Pancreas (tissue), 10 donors: Measurements from ENCODE around the gene SSBP4. TPM values are rescaled to one million over a fixed set of nuclear protein-coding genes. Genes with fewer than 3 reads are reported as not detected.

Experiments
- ATAC-seq, 4 donors: fragments of 200-7000 bp; cut with Tn5 transposase; one replicate each; pipeline versions ENCODE4 v1.8.0 to v1.9.1; 2020; ENCODE audit warnings: mild to moderate bottlenecking in 4 of 4, moderate library complexity in 4 of 4
- DNase-seq, 6 donors: peaks; one replicate each; pipeline ENCODE4 v3.0.0-alpha.2; 2020
- FAIRE-seq: peaks from 2 replicates; lab custom pipeline; 2012; peaks lifted over from hg19 to GRCh38; lab: Jason Lieb, UNC
- H3K27ac ChIP-seq, 4 donors: fragments of 200-600 bp; sonication (generic); 1 replicate in 3 of 4; 2 replicates in 1 of 4; pipeline versions ENCODE4 v1.5.0 to v1.8.0; 2020
- H3K27me3 ChIP-seq, 4 donors: fragments of 200-600 bp; one replicate each; pipeline ENCODE4 v1.8.0; 2021
- H3K36me3 ChIP-seq, 3 donors: fragments of 200-600 bp; sonication (generic) in 1 of 3; one replicate each; pipeline versions ENCODE4 v1.5.0 to v1.8.0; 2020 to 2021
- H3K4me1 ChIP-seq, 3 donors: fragments of 200-600 bp; one replicate each; pipeline ENCODE4 v1.8.0; 2021
- H3K4me3 ChIP-seq, 4 donors: fragments of 200-600 bp; sonication (generic) in 2 of 4; one replicate each; pipeline versions ENCODE4 v1.5.0 to v1.8.0; 2020 to 2021
- H3K9me3 ChIP-seq, 4 donors: fragments of 200-600 bp; one replicate each; pipeline ENCODE4 v1.8.0; 2021
- CTCF ChIP-seq, 4 donors: fragments of 200-600 bp; sonication (generic) in 3 of 4; IDR thresholded peaks; one replicate each; pipeline versions ENCODE4 v1.5.0 to v1.8.0; 2021; ENCODE audit warnings: antibody characterized with exemption in 4 of 4
- WGBS, 2 donors: extraction: QIAGEN DNeasy Blood & Tissue Kit; methylation state at CpG; one replicate each; pipeline ENCODE4 v1.1.7; 2013; 5-methylcytosine and 5-hydroxymethylcytosine counted together
- intact Hi-C, 3 donors: fragments of 100-400 bp; cut with DNase I; formaldehyde crosslinking; loops; one replicate each; pipeline versions ENCODE4 v1.11.1 to v1.14.2; 2022
- microRNA-seq, 2 donors: library from miRNA; unstranded; fragments of <30 nt; microRNA quantifications; one replicate each; pipeline versions ENCODE4 to v1.1.0, GENCODE V29; 2019 to 2020
- polyA plus RNA-seq, 2 donors: library from polyadenylated mRNA; stranded (reverse); fragments of 200-250 nt; gene quantifications; one replicate each; pipeline ENCODE4 v1.2.3, GENCODE V29; 2013
- total RNA-seq, 6 donors: library from RNA; stranded (reverse); fragmentation: NEBNext Ultra II Directional in 4 of 6; extraction: Animal tissue kit (Norgen Biotek cat#: 25700) in 4 of 6; gene quantifications; one replicate each; pipeline versions ENCODE4 v1.2.1 to v1.2.4, GENCODE V29; 2021 to 2023
- donor health status: healthy with polysubstance abuse.
- donor health status: DM: no; HTN: no; CAD: no; lungs with moderate emphysema.
- donor health status: DM: no; HTN: no; CAD: no.
- donor health status: control.
- donor health status: control.
- donor health status: Bipolar disorder and iron deficiency.
- donor health status: DM: yes; HTN: yes; CAD: no.
- donor health status: DM: no; HTN: no; CAD: no.
- donor health status: DM: no; HTN: no; CAD: no.
- donor health status: DM: yes; HTN: yes; CAD: no.

The SSBP4 gene
- total and polyA plus RNA-seq, 8 donors: 20.5 to 116 (median 25.8) TPM

- no peak for FAIRE-seq
- peaks cover 6 to 25% (median 10%) of the 10 kb centered on the region in 3 donors for H3K4me1 ChIP-seq
Measured at GRCh38 chr19:18480006-18480691, 61.0 kb downstream of the SSBP4 start.

DNA sequence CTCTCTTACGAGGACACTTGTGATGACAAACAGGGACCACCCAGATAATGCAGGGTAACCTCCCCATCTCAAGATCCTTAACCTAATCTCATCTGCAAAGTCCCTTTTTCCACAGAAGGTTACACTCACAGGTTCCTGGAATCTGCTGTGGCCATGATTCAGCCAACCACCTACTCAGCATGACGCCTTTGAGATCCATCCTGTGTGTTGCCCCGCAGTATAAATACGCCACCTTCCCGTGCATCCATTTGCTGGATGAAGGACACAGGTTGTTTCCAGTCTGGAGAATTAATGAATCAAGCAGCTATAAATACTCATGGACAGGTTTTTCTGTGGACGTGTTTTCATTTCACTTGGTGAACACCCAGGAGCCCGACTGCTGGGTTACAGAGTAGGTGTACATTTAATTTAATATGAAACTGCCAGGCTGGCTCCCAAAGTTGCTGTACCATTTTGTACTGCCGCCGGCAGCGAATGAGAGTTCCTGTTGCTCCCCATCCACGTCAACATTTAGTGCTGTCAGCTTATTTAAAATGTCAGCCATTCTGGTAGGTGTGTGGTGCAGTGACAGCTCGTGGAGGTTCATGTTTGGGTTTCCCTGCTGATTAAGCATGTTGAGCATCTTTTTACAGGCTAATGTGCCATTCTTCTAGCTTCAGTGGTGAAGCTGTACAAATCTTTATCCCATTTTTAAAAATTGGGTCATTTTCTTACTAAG, 62.5 kb downstream of the SSBP4 start:
- no peak for FAIRE-seq

More at GRCh38 chr19:18480006-18480691, 61.0 kb downstream of the SSBP4 start:
- no peak for TF ChIP-seq CTCF (IDR thresholded peaks at IDR 0.05)
- intact Hi-C loops: no loop called here
- 44 to 50% methylated on average over 13 of the region's 13 CpGs for WGBS, 2 donors
- Histone ChIP-seq H3K27me3 (no peaks in the 10 kb centered on the region), H3K9me3 (no peaks in the 10 kb centered on the region), H3K36me3 (no peaks in the 10 kb centered on the region), H3K27ac (peak overlapping the region in 3 of 4 donors; percentile 42 to 81 (median 73)), H3K4me3 (no peak overlapping the region)
- DNase-seq (no peak), ATAC-seq (peak; percentile 40 to 75 (median 56))

DNA sequence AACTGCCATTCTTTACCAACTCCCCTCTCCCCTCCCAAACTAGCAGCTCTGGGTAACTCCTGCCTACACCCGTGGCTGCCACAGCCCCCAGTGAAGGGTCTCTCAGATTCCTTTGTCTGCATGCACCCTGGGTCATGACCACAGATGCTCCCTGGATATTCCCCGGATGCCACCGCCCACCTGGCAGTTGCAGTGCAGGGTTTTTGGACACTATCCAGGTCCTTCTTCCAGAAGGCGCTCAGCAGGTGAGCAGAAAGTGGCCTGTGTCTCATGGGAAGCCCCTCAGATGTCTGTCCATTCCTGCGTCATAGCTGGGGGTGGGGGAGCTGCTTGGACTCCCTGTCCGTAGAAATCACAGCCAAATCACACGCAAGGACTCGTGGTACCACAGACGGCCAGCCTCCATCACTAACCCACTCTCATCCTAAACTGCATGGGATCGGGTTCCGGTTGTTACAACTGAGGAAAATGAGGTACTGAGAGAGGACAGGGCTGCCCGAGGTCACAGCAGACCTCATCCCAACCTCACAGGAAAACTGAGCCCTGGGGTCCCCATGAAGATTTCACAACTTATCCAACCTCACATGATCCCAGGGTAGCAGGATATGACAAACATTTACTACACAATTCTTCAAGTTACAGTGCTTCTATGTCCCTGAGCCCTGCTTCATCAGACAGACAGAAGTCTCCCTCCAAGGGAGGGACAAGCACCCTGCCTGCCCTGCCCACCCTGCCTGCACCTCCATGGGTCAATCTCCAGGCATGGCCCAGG, 64.1 kb downstream of the SSBP4 start:
- intact Hi-C loops: no loop called here
- 64 to 70% methylated on average over 12 of the region's 12 CpGs for WGBS, 2 donors
- Histone ChIP-seq H3K27ac (no peak overlapping the region), H3K36me3 (no peaks in the 10 kb centered on the region), H3K27me3 (no peaks in the 10 kb centered on the region), H3K4me3 (no peak overlapping the region), H3K9me3 (no peaks in the 10 kb centered on the region), H3K4me1 (peaks cover 16 to 40% (median 24%) of the 10 kb centered on the region in 3 donors)
- ATAC-seq (no peak), FAIRE-seq (no peak), DNase-seq (no peak)
- no peak for TF ChIP-seq CTCF (IDR thresholded peaks at IDR 0.05)

More for the DNA sequence above, 62.5 kb downstream of the SSBP4 start:
- no peak overlapping the region for H3K4me3 ChIP-seq
- peaks cover 6 to 29% (median 19%) of the 10 kb centered on the region in 3 donors for H3K4me1 ChIP-seq
- no peak overlapping the region for H3K27ac ChIP-seq
- no peaks in the 10 kb centered on the region for H3K27me3 ChIP-seq
- no peak for DNase-seq
- 93% methylated on average over 12 of the region's 12 CpGs for WGBS, 2 donors
- intact Hi-C loops: no loop called here
- H3K36me3 ChIP-seq: no peaks in the 10 kb centered on the region
- ATAC-seq: no peak
- no peak for TF ChIP-seq CTCF (IDR thresholded peaks at IDR 0.05)
- no peaks in the 10 kb centered on the region for H3K9me3 ChIP-seq

Small RNA genes lying within 50 kb of the gene (microRNA-seq; reads per million reads assigned to microRNA genes)
- gene MIR3189: 0 to 0.59 reads per million in 2 donors

Other genes with a start within 250 kb of the SSBP4 start
- 100 to 1,000 TPM in 1 of 6 donors, 10 to 100 TPM in 5; 12.2 to 108 (median 23.2) TPM for gene IFI30, start 245.6 kb upstream of the SSBP4 start, total RNA-seq
- 10 to 100 TPM; 21.4 to 22.2 TPM for gene IFI30, start 245.6 kb upstream of the SSBP4 start, polyA plus RNA-seq
- 1 to 10 TPM; 2.8 to 6.2 (median 4.0) TPM for gene MPV17L2, start 226.2 kb upstream of the SSBP4 start, total RNA-seq
- 10 to 100 TPM in 1 of 2 donors, 1 to 10 TPM in 1; 9.9 to 10.4 TPM for gene MPV17L2, start 226.2 kb upstream of the SSBP4 start, polyA plus RNA-seq
- gene RAB3A, start 215.4 kb upstream of the SSBP4 start, total RNA-seq: 1 to 10 TPM in 5 of 6 donors, under 1 TPM in 1; 0.79 to 2.6 (median 1.6) TPM
- gene RAB3A, start 215.4 kb upstream of the SSBP4 start, polyA plus RNA-seq: 1 to 10 TPM; 2.3 to 4.4 TPM
- under 1 TPM in 5 of 6 donors, not detected in 1; 0.12 to 0.59 (median 0.37) TPM for gene PDE4C, start 193.0 kb upstream of the SSBP4 start, total RNA-seq
- gene PDE4C, start 193.0 kb upstream of the SSBP4 start, polyA plus RNA-seq: 1 to 10 TPM in 1 of 2 donors, under 1 TPM in 1; 0.16 to 1.3 TPM
- 1 to 10 TPM; 1.0 to 5.6 (median 1.6) TPM for gene IQCN, start 144.9 kb upstream of the SSBP4 start, total RNA-seq
- gene IQCN, start 144.9 kb upstream of the SSBP4 start, polyA plus RNA-seq: 10 to 100 TPM; 14.7 to 25.3 TPM
- gene JUND, start 137.8 kb upstream of the SSBP4 start, total RNA-seq: 100 to 1,000 TPM in 5 of 6 donors, 10 to 100 TPM in 1; 86.8 to 181 (median 137) TPM
- 100 to 1,000 TPM; 111 to 128 TPM for gene JUND, start 137.8 kb upstream of the SSBP4 start, polyA plus RNA-seq
- gene LSM4, start 96.3 kb upstream of the SSBP4 start, total RNA-seq: 10 to 100 TPM; 16.5 to 39.0 (median 33.4) TPM
- 10 to 100 TPM; 65.9 to 67.9 TPM for gene LSM4, start 96.3 kb upstream of the SSBP4 start, polyA plus RNA-seq
- 10 to 100 TPM; 32.9 to 44.4 (median 37.1) TPM for gene PGPEP1, start 78.8 kb upstream of the SSBP4 start, total RNA-seq
- gene PGPEP1, start 78.8 kb upstream of the SSBP4 start, polyA plus RNA-seq: 10 to 100 TPM; 10.4 to 20.7 TPM
- gene GDF15, start 33.2 kb upstream of the SSBP4 start, total RNA-seq: 100 to 1,000 TPM in 2 of 6 donors, 10 to 100 TPM in 4; 33.3 to 277 (median 43.5) TPM
- gene GDF15, start 33.2 kb upstream of the SSBP4 start, polyA plus RNA-seq: 10 to 100 TPM; 28.1 to 57.7 TPM
- gene LRRC25, start 21.8 kb upstream of the SSBP4 start, total RNA-seq: 1 to 10 TPM in 3 of 6 donors, under 1 TPM in 3; 0.14 to 6.1 (median 1.2) TPM
- 1 to 10 TPM in 1 of 2 donors, under 1 TPM in 1; 0.85 to 1.0 TPM for gene LRRC25, start 21.8 kb upstream of the SSBP4 start, polyA plus RNA-seq
- 10 to 100 TPM; 26.1 to 58.4 (median 44.7) TPM for gene ISYNA1, start 18.7 kb downstream of the SSBP4 start, total RNA-seq
- gene ISYNA1, start 18.7 kb downstream of the SSBP4 start, polyA plus RNA-seq: 100 to 1,000 TPM; 187 to 309 TPM
- gene ELL, start 102.7 kb downstream of the SSBP4 start, total RNA-seq: 10 to 100 TPM in 1 of 6 donors, 1 to 10 TPM in 5; 5.8 to 10.5 (median 9.3) TPM
- 10 to 100 TPM; 10.3 to 13.4 TPM for gene ELL, start 102.7 kb downstream of the SSBP4 start, polyA plus RNA-seq
- 100 to 1,000 TPM in 2 of 6 donors, 10 to 100 TPM in 4; 73.8 to 104 (median 87.9) TPM for gene FKBP8, start 124.2 kb downstream of the SSBP4 start, total RNA-seq
- 100 to 1,000 TPM; 198 to 218 TPM for gene FKBP8, start 124.2 kb downstream of the SSBP4 start, polyA plus RNA-seq
- gene KXD1, start 138.5 kb downstream of the SSBP4 start, total RNA-seq: 10 to 100 TPM; 33.4 to 46.2 (median 41.9) TPM
- gene KXD1, start 138.5 kb downstream of the SSBP4 start, polyA plus RNA-seq: 10 to 100 TPM; 48.7 to 66.9 TPM
- 100 to 1,000 TPM; 522 to 838 (median 679) TPM for gene UBA52, start 152.5 kb downstream of the SSBP4 start, total RNA-seq
- gene UBA52, start 152.5 kb downstream of the SSBP4 start, polyA plus RNA-seq: 100 to 1,000 TPM; 402 to 680 TPM
- gene REX1BD, start 169.4 kb downstream of the SSBP4 start, total RNA-seq: 10 to 100 TPM; 30.0 to 46.2 (median 36.1) TPM
- 100 to 1,000 TPM; 122 to 158 TPM for gene REX1BD, start 169.4 kb downstream of the SSBP4 start, polyA plus RNA-seq
- gene CRLF1, start 187.4 kb downstream of the SSBP4 start, total RNA-seq: 1 to 10 TPM in 5 of 6 donors, under 1 TPM in 1; 0.87 to 9.1 (median 4.1) TPM
- 10 to 100 TPM in 1 of 2 donors, 1 to 10 TPM in 1; 9.6 to 20.3 TPM for gene CRLF1, start 187.4 kb downstream of the SSBP4 start, polyA plus RNA-seq
- gene TMEM59L, start 193.5 kb downstream of the SSBP4 start, total RNA-seq: 1 to 10 TPM in 2 of 6 donors, under 1 TPM in 4; 0.56 to 4.4 (median 0.94) TPM
- 1 to 10 TPM; 5.2 to 8.9 TPM for gene TMEM59L, start 193.5 kb downstream of the SSBP4 start, polyA plus RNA-seq
- gene KLHL26, start 217.6 kb downstream of the SSBP4 start, total RNA-seq: 1 to 10 TPM; 4.6 to 7.8 (median 6.0) TPM
- gene KLHL26, start 217.6 kb downstream of the SSBP4 start, polyA plus RNA-seq: 1 to 10 TPM; 3.2 to 4.1 TPM